ENCODE measurements around the gene GDPD2. TPM values are rescaled to one million over a fixed set of nuclear protein-coding genes. Genes with fewer than 3 reads are reported as not detected.
A peak's percentile ranks its signal among the peaks of the same experiment; 100 is the strongest.
"Not testable (repeated sequence)": the region's sequence is repeated elsewhere in the genome, so short reads cannot be mapped to it uniquely, and the experiment has no call there.

Gene GDPD2
- 0.04 TPM in 1 of 2 replicates, not detected in the other for total RNA-seq (2014; rRNA removed)
- Bru-seq, nascent RNA: percentile 25 among the genes with signal in this experiment
- percentile 22 among the genes with signal in this experiment for BruChase-seq, experiment 1, labeled RNA remaining after a 6-hour chase
- percentile 16 among the genes with signal in this experiment for BruChase-seq, experiment 2, labeled RNA remaining after a 2-hour chase
- long read RNA-seq: 0 reads

DNA sequence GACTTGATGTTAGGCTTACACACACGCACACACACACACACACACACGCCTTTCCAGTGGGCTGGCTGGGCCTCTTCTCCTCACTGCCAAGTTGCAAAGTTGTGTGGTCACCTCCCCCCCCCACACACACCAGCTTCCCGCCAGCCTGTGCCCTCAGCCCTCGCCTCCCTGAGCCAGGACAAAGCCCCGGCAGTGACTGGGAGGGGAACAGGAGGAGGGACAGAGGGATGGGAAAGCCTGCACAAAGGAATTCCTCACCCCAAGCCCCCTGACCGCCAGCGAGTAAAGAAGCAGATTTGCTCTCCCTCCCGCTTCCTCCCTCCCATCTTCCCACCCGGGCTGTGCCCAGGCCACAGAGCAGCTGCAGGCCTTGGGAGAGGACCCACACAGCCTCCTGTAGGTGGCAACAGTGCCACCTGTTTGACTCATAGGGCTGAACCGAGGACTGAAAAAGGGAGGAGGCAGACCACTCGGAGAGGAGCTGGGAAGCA lies at the start of gene GDPD2:
GDPD2 (plus strand) TSS at position 464 of the 491 bp plus-strand sequence. CDS start 1,671 bp downstream, outside the sequence.
- H3K4me2 ChIP-seq (ENCODE audit: low read length): no peak within 1 kb of the TSS
- POLR2A ChIA-PET (ENCODE audit: unreplicated experiment): interaction anchor here (0.5 kb wide), 1 partner anchor 403 kb away, joined by 5 read pairs; no protein-coding TSS in a partner anchor
- peak; percentile 94 for ATAC-seq

GRCh38 chrX:70386235-70386634 lies 36.9 kb upstream of the GDPD2 start:
- H3K9me2 ChIP-seq (replicated peaks; ENCODE audit: low read length): no peaks in the 10 kb centered on the region
- DNase-seq: no peak
- no peaks in the 10 kb centered on the region for H3K4me1 ChIP-seq (ENCODE audit: insufficient read depth, low read length)
- no peaks in the 10 kb centered on the region for H4K20me1 ChIP-seq (ENCODE audit: low read length)
- CTCF ChIA-PET: no interaction called here
- H3K79me2 ChIP-seq (ENCODE audit: low read length): no peaks in the 10 kb centered on the region
- no peaks in the 10 kb centered on the region for H3F3A ChIP-seq (ENCODE audit: low read length, unreplicated experiment)
- H3K36me3 ChIP-seq (ENCODE audit: low read depth, low read length): peaks cover 13% of the 10 kb centered on the region
- no peak overlapping the region for H3K4me2 ChIP-seq (ENCODE audit: low read length)
- no peaks in the 10 kb centered on the region for H3K9me3 ChIP-seq (ENCODE audit: low read length)
- POLR2A ChIA-PET (ENCODE audit: unreplicated experiment): no interaction called here
- intact Hi-C loops (cut with micrococcal nuclease): no loop called here
- H3K27ac ChIP-seq (ENCODE audit: low read length): no peak overlapping the region
- no peak overlapping the region for H3K4me3 ChIP-seq (ENCODE audit: low read length)
- no TSS peak for BruUV-seq (replicated peaks)
- ATAC-seq: no peak
- H3K9ac ChIP-seq (ENCODE audit: low read length): no peak overlapping the region
- no peak for TF ChIP-seq CTCF (conservative IDR thresholded peaks at IDR 0.05; ENCODE audit: low read depth, low read length)
- TF ChIP-seq EZH2phosphoT487 (IDR thresholded peaks at IDR 0.05; ENCODE audit: borderline replicate concordance, low read length): no peak
- TF ChIP-seq EZH2 (IDR thresholded peaks at IDR 0.05; ENCODE audit: low read length, unreplicated experiment): no peak
- no peak overlapping the region for H2AFZ ChIP-seq (ENCODE audit: low read length)
- H3K27me3 ChIP-seq (ENCODE audit: low read length): no peaks in the 10 kb centered on the region

More for the DNA sequence above, at the start of gene GDPD2:
- no peak within 1 kb of the TSS for H3K9ac ChIP-seq (ENCODE audit: low read length)
- H3K79me2 ChIP-seq (ENCODE audit: low read length): no peaks in the 10 kb centered on the region
- TF ChIP-seq CTCF (conservative IDR thresholded peaks at IDR 0.05; ENCODE audit: low read depth, low read length): peak; percentile 63
- no peak for TF ChIP-seq EZH2phosphoT487 (IDR thresholded peaks at IDR 0.05; ENCODE audit: borderline replicate concordance, low read length)
- H4K20me1 ChIP-seq (ENCODE audit: low read length): no peaks in the 10 kb centered on the region
- H3K9me3 ChIP-seq (ENCODE audit: low read length): no peaks in the 10 kb centered on the region
- intact Hi-C loops (cut with micrococcal nuclease): loop anchor here (1.0 kb wide), 1 partner anchor 131 kb away; no protein-coding TSS in a partner anchor
- no peak within 1 kb of the TSS for H3K27ac ChIP-seq (ENCODE audit: low read length)
- H3F3A ChIP-seq (ENCODE audit: low read length, unreplicated experiment): no peaks in the 10 kb centered on the region
- 0 out of 2 replicates have a peak, but pooled peaks cover 9% of the 10 kb centered on the region for H3K36me3 ChIP-seq (ENCODE audit: low read depth, low read length)
- DNase-seq: peak; percentile 54
- no peak within 1 kb of the TSS for H2AFZ ChIP-seq (ENCODE audit: low read length)
- no peaks in the 10 kb centered on the region for H3K27me3 ChIP-seq (ENCODE audit: low read length)
- CTCF ChIA-PET: interaction anchor here (0.6 to 1.2 kb wide), 6 partner anchors 11 to 242 kb away, joined by 3 to 8 read pairs (median 4); no protein-coding TSS in a partner anchor
- no peaks in the 10 kb centered on the region for H3K9me2 ChIP-seq (replicated peaks; ENCODE audit: low read length)
- no peaks in the 10 kb centered on the region for H3K4me1 ChIP-seq (ENCODE audit: insufficient read depth, low read length)
- no peak within 1 kb of the TSS for H3K4me3 ChIP-seq (ENCODE audit: low read length)
- no TSS peak for BruUV-seq (replicated peaks)

DNA sequence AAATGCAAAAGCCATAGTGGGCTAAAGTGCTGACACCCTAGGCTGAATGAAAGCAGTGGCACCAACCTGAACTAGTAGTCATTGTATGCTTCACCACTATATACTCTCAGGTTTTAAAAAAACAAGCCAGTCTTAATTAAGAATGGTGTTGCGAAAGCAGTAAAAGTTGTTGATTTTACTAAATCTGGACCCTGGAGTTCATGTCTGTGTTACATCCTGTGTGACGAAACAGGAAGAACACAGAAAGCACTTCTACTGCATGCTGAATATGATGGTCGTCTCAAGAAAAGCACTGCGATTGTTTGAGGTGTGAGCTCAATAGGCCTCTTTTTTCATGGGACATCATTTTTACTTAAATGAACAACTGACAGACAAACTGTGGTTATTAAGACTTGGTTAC lies 24.2 kb upstream of the GDPD2 start:
- no peak for TF ChIP-seq CTCF (conservative IDR thresholded peaks at IDR 0.05; ENCODE audit: low read depth, low read length)
- no peak for TF ChIP-seq EZH2 (IDR thresholded peaks at IDR 0.05; ENCODE audit: low read length, unreplicated experiment)
- TF ChIP-seq EZH2phosphoT487 (IDR thresholded peaks at IDR 0.05; ENCODE audit: borderline replicate concordance, low read length): no peak
- ChIA-PET CTCF (no interaction called here), POLR2A (ENCODE audit: unreplicated experiment) (no interaction called here)
- Histone ChIP-seq H3K9me2 (replicated peaks; ENCODE audit: low read length) (no peaks in the 10 kb centered on the region), H4K20me1 (ENCODE audit: low read length) (no peaks in the 10 kb centered on the region), H3K36me3 (ENCODE audit: low read depth, low read length) (peaks cover 32% of the 10 kb centered on the region), H3K4me3 (ENCODE audit: low read length) (no peak overlapping the region), H3K4me2 (ENCODE audit: low read length) (no peak overlapping the region), H3K4me1 (ENCODE audit: insufficient read depth, low read length) (no peaks in the 10 kb centered on the region), H3K79me2 (ENCODE audit: low read length) (no peaks in the 10 kb centered on the region), H3K27ac (ENCODE audit: low read length) (no peak overlapping the region), H3F3A (ENCODE audit: low read length, unreplicated experiment) (no peaks in the 10 kb centered on the region), H3K27me3 (ENCODE audit: low read length) (no peaks in the 10 kb centered on the region), H3K9me3 (ENCODE audit: low read length) (no peaks in the 10 kb centered on the region), H3K9ac (ENCODE audit: low read length) (no peak overlapping the region), H2AFZ (ENCODE audit: low read length) (no peak overlapping the region)
- intact Hi-C loops (cut with micrococcal nuclease): no loop called here
- DNase-seq (no peak), ATAC-seq (no peak)
- no TSS peak for BruUV-seq (replicated peaks)

GRCh38 chrX:70400181-70400580 lies 22.9 kb upstream of the GDPD2 start:
- H3K79me2 ChIP-seq (ENCODE audit: low read length); H3K4me2 ChIP-seq (ENCODE audit: low read length); DNase-seq; H3K9ac ChIP-seq (ENCODE audit: low read length); ATAC-seq; H3K27ac ChIP-seq (ENCODE audit: low read length); H4K20me1 ChIP-seq (ENCODE audit: low read length); H3K9me3 ChIP-seq (ENCODE audit: low read length); H3K9me2 ChIP-seq (replicated peaks; ENCODE audit: low read length); H3K4me3 ChIP-seq (ENCODE audit: low read length); H3K27me3 ChIP-seq (ENCODE audit: low read length); CTCF ChIA-PET; H2AFZ ChIP-seq (ENCODE audit: low read length); POLR2A ChIA-PET (ENCODE audit: unreplicated experiment); intact Hi-C loops (cut with micrococcal nuclease); H3F3A ChIP-seq (ENCODE audit: low read length, unreplicated experiment); BruUV-seq (replicated peaks); H3K4me1 ChIP-seq (ENCODE audit: insufficient read depth, low read length): not testable (repeated sequence)
- H3K36me3 ChIP-seq (ENCODE audit: low read depth, low read length): peaks cover 44% of the 10 kb centered on the region
